Panc1 (cell line): Measurements from ENCODE around the gene SYNGR4.

Experiments
- CTCF ChIP-seq: fragments of 450-650 bp; IDR thresholded peaks from 2 replicates; pipeline ENCODE4 v1.5.1; 2017; ENCODE audit warnings: mild to moderate bottlenecking
- POLR2AphosphoS5 ChIP-seq: IDR thresholded peaks from 2 replicates; pipeline ENCODE4 v1.6.1; 2012; ENCODE audit warnings: mild to moderate bottlenecking, low read depth, low read length, moderate library complexity
- SIN3A ChIP-seq: IDR thresholded peaks from 2 replicates; pipeline ENCODE4 v1.6.1; 2012; ENCODE audit warnings: low read depth, mild to moderate bottlenecking, low read length, moderate library complexity, borderline replicate concordance; ENCODE audit not compliant: insufficient read depth
- TCF7L2 ChIP-seq: IDR thresholded peaks from 2 replicates; pipeline ENCODE4 v1.6.1; 2011; ENCODE audit warnings: mild to moderate bottlenecking, low read depth, low read length, inconsistent platforms
- TF ChIP-seq, protein P1 (sequence below), 2 experiments: IDR thresholded peaks; 2 replicates each; pipeline ENCODE4 v1.6.1; 2011 to 2012; ENCODE audit warnings: low read depth in 2 of 2, control low read depth in 1 of 2, low read length in 1 of 2, mild to moderate bottlenecking in 1 of 2, moderate library complexity in 1 of 2; ENCODE audit not compliant: insufficient read depth in 1 of 2

GRCh38 chr19:48391100-48392005 is 27.2 kb downstream of the SYNGR4 start, which contains the start of gene KDELR1:
- TF ChIP-seq, protein P1, sequence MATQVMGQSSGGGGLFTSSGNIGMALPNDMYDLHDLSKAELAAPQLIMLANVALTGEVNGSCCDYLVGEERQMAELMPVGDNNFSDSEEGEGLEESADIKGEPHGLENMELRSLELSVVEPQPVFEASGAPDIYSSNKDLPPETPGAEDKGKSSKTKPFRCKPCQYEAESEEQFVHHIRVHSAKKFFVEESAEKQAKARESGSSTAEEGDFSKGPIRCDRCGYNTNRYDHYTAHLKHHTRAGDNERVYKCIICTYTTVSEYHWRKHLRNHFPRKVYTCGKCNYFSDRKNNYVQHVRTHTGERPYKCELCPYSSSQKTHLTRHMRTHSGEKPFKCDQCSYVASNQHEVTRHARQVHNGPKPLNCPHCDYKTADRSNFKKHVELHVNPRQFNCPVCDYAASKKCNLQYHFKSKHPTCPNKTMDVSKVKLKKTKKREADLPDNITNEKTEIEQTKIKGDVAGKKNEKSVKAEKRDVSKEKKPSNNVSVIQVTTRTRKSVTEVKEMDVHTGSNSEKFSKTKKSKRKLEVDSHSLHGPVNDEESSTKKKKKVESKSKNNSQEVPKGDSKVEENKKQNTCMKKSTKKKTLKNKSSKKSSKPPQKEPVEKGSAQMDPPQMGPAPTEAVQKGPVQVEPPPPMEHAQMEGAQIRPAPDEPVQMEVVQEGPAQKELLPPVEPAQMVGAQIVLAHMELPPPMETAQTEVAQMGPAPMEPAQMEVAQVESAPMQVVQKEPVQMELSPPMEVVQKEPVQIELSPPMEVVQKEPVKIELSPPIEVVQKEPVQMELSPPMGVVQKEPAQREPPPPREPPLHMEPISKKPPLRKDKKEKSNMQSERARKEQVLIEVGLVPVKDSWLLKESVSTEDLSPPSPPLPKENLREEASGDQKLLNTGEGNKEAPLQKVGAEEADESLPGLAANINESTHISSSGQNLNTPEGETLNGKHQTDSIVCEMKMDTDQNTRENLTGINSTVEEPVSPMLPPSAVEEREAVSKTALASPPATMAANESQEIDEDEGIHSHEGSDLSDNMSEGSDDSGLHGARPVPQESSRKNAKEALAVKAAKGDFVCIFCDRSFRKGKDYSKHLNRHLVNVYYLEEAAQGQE (IDR thresholded peaks at IDR 0.05; ENCODE audit: insufficient read depth in 1 of 2, low read depth in 2 of 2, low read length in 1 of 2), result no peak
- peak; percentile 92 for TF ChIP-seq CTCF
- TF ChIP-seq POLR2AphosphoS5, result peak; percentile 44; the same call in 1 of the 2 replicates
- TF ChIP-seq TCF7L2, result no peak
- TF ChIP-seq SIN3A, result no peak
